ENCODE measurements around the gene CCNY. TPM values are rescaled to one million over a fixed set of nuclear protein-coding genes. Genes with fewer than 3 reads are reported as not detected.

The CCNY gene
- polyA plus RNA-seq, 1 experiment, result 39.0 TPM

DNA sequence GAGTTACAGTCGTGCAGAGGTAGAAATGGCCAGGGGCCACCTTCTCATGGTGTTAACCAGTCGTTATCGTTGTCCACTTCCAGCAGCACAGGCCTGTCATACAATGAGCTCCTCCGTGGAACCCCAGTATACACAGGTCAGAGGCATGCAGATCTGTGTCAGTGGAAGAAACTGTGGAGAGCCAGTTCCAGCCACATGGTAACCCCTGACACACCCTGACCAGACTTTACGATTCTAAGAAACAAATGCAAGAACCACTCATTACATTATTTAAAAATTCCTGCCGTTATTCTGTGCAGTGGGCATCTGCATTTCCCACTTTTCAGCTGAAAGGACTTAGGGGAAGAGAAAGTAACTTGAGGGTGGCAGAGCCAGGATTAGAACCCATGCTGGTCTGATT is 245.3 kb downstream of the CCNY start:
- CTCF ChIA-PET, result interaction anchor here (0.5 kb wide), 1 partner anchor 13 kb away, joined by 3 read pairs; no protein-coding TSS in a partner anchor
- POLR2A ChIA-PET, result no interaction called here
- Histone ChIP-seq H3K36me3 (ENCODE audit: control insufficient read depth, insufficient read depth, low read length) (no peaks in the 10 kb centered on the region), H3K27me3 (ENCODE audit: control insufficient read depth, insufficient read depth, low read length) (peaks cover 5% of the 10 kb centered on the region), H3K4me3 (ENCODE audit: low read depth, low read length) (no peak overlapping the region)
- no peak for DNase-seq (ENCODE audit: low read depth)
- TF ChIP-seq CTCF (IDR thresholded peaks at IDR 0.05; ENCODE audit: insufficient read depth, low read depth, low read length), result no peak

GRCh38 chr10:35584946-35585345 is 248.6 kb downstream of the CCNY start:
- TF ChIP-seq CTCF (IDR thresholded peaks at IDR 0.05; ENCODE audit: insufficient read depth, low read depth, low read length), result no peak
- Histone ChIP-seq H3K4me3 (ENCODE audit: low read depth, low read length) (no peak overlapping the region), H3K36me3 (ENCODE audit: control insufficient read depth, insufficient read depth, low read length) (no peaks in the 10 kb centered on the region), H3K27me3 (ENCODE audit: control insufficient read depth, insufficient read depth, low read length) (peaks cover 7% of the 10 kb centered on the region)
- CTCF ChIA-PET, result interaction anchor here (1.5 kb wide), 1 partner anchor 8 kb away, joined by 5 read pairs; no protein-coding TSS in a partner anchor
- no peak for DNase-seq (ENCODE audit: low read depth)
- POLR2A ChIA-PET, result no interaction called here

- no peak for TF ChIP-seq CTCF (IDR thresholded peaks at IDR 0.05; ENCODE audit: insufficient read depth, low read depth, low read length)
- Histone ChIP-seq H3K36me3 (ENCODE audit: control insufficient read depth, insufficient read depth, low read length) (no peaks in the 10 kb centered on the region), H3K27me3 (ENCODE audit: control insufficient read depth, insufficient read depth, low read length) (peaks cover 7% of the 10 kb centered on the region), H3K4me3 (ENCODE audit: low read depth, low read length) (no peak overlapping the region)
- ChIA-PET POLR2A (no interaction called here), CTCF (no interaction called here)
- no peak for DNase-seq (ENCODE audit: low read depth)
Observed at GRCh38 chr10:35585356-35585755, 249.0 kb downstream of the CCNY start.

- Histone ChIP-seq H3K4me3 (ENCODE audit: low read depth, low read length) (no peak overlapping the region), H3K36me3 (ENCODE audit: control insufficient read depth, insufficient read depth, low read length) (no peaks in the 10 kb centered on the region), H3K27me3 (ENCODE audit: control insufficient read depth, insufficient read depth, low read length) (peaks cover 7% of the 10 kb centered on the region)
- ChIA-PET CTCF (interaction anchor here (1.1 kb wide), 1 partner anchor 23 kb away, joined by 4 read pairs; no protein-coding TSS in a partner anchor), POLR2A (no interaction called here)
- TF ChIP-seq CTCF (IDR thresholded peaks at IDR 0.05; ENCODE audit: insufficient read depth, low read depth, low read length), result no peak
- no peak for DNase-seq (ENCODE audit: low read depth)
Observed at GRCh38 chr10:35585903-35586535, 249.7 kb downstream of the CCNY start.

GRCh38 chr10:35588836-35589235 is 252.5 kb downstream of the CCNY start:
- Histone ChIP-seq H3K36me3 (ENCODE audit: control insufficient read depth, insufficient read depth, low read length) (no peaks in the 10 kb centered on the region), H3K27me3 (ENCODE audit: control insufficient read depth, insufficient read depth, low read length) (peaks cover 9% of the 10 kb centered on the region), H3K4me3 (ENCODE audit: low read depth, low read length) (no peak overlapping the region)
- TF ChIP-seq CTCF (IDR thresholded peaks at IDR 0.05; ENCODE audit: insufficient read depth, low read depth, low read length), result no peak
- ChIA-PET POLR2A (interaction anchor here (0.7 kb wide), 1 partner anchor 335 kb away, joined by 3 read pairs; no protein-coding TSS in a partner anchor), CTCF (interaction anchor here (1.1 to 1.5 kb wide), 2 partner anchors 13 to 16 kb away, joined by 3 read pairs; no protein-coding TSS in a partner anchor)
- DNase-seq (ENCODE audit: low read depth), result no peak

Measured in BJ (cell line).